ENCODE results near the gene CD99. TPM values are rescaled to one million over a fixed set of nuclear protein-coding genes. Genes with fewer than 3 reads are reported as not detected.
A peak's percentile ranks its signal among the peaks of the same experiment; 100 is the strongest.

The CD99 gene
- total RNA-seq, 1 experiment from 2014 or later: 463 TPM

DNA sequence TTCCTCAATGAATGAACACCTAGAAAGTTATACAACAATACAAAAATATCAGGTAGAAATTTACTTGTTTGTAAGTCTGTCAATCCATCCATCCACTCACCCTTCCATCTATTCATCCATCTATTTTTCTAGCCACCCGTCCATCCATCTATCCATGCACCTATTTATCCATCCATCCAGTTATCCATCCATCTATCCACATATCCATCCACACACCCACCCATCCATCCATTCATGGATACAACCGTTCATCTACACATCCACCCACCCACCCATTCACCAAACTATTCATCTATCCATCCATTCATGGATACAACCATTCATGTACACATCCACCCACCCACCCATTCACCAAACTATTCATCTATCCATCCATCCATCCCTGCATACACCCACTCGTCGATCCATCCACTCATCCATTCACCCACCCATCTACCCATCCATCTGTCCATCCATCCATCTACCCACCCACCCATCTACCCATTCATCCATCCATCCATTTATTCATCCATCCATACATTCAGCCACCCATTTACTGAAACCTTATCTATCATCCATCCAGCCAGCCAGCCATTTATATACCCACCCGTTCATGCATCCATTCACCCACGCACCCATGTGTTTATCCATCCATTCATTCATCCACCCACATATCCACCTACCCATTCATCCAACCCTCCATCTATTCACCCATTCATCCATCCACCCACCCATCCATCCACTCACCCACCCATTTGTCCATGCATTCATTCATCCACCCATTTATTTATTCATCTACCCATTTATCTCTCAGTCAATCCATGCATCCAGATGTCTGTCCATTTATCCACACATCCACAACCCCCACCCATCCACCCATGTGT is 10.4 kb upstream of the CD99 start:
- DNase-seq (ENCODE audit: low read depth in 1 of 2, low spot score in 2 of 2): no peak
- H3K36me3 ChIP-seq: no peaks in the 10 kb centered on the region
- H3K4me1 ChIP-seq (replicated peaks): peaks cover 38% of the 10 kb centered on the region
- H3K4me3 ChIP-seq: no peak overlapping the region
- no peaks in the 10 kb centered on the region for H3K27me3 ChIP-seq (replicated peaks)
- no peak overlapping the region for H3K27ac ChIP-seq
- no peaks in the 10 kb centered on the region for H3K9me3 ChIP-seq (replicated peaks)

DNA sequence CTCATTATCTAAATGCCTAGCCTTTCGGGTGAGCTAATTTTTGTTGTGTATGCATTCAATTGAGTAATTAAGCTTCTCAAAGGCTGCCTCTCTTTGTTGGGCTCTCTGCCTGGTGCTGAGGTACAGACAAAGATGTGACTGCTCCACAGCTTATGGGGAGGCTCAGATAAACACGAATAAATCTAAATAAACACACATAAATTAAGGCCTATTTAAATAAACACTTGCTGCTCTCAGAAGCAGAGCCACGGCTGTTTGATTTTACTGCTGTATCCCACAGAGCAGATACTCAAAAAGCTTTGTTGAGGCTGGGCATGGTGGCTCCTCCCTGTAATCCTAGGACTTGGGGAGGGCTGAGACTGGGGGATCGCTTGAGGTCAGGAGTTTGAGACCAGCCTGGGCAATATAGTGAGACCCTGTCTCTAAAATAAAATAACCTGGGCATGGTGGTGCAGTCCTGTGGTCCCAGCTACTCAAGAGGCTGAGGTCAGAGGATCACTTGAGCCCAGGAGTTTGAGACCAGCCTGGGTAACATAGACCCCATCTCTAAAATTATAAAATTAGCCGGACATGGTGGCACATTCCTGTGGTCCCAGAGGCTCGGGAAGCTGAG is 8.4 kb upstream of the CD99 start:
- peak in 1 of 2 experiments; percentile 46 for DNase-seq (ENCODE audit: low read depth in 1 of 2, low spot score in 2 of 2)
- H3K4me1 ChIP-seq (replicated peaks): peaks cover 32% of the 10 kb centered on the region
- no peaks in the 10 kb centered on the region for H3K27me3 ChIP-seq (replicated peaks)
- H3K27ac ChIP-seq: no peak overlapping the region
- no peak overlapping the region for H3K4me3 ChIP-seq
- no peaks in the 10 kb centered on the region for H3K9me3 ChIP-seq (replicated peaks)
- no peaks in the 10 kb centered on the region for H3K36me3 ChIP-seq

DNA sequence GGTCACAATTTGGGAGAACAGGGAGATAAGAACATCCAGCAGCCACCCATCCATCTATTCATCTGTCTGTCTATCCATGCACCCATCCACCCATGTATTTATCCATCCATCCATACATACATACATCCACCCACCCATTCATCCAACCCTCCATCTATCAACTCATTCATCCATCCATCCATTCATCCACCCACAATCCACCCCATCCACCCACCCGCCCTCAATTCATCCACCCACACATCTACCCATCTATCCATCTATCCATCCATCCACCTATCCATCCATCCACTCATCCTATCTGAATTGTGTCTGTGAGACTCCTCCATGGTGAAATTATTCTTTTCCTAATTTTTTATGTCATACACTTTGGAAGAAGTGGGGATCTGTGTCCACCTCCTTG is 6.8 kb upstream of the CD99 start:
- DNase-seq (ENCODE audit: low read depth in 1 of 2, low spot score in 2 of 2): no peak
- Histone ChIP-seq H3K27me3 (replicated peaks) (no peaks in the 10 kb centered on the region), H3K4me3 (no peak overlapping the region), H3K36me3 (no peaks in the 10 kb centered on the region), H3K27ac (no peak overlapping the region), H3K9me3 (replicated peaks) (no peaks in the 10 kb centered on the region), H3K4me1 (replicated peaks) (peaks cover 21% of the 10 kb centered on the region)

DNA sequence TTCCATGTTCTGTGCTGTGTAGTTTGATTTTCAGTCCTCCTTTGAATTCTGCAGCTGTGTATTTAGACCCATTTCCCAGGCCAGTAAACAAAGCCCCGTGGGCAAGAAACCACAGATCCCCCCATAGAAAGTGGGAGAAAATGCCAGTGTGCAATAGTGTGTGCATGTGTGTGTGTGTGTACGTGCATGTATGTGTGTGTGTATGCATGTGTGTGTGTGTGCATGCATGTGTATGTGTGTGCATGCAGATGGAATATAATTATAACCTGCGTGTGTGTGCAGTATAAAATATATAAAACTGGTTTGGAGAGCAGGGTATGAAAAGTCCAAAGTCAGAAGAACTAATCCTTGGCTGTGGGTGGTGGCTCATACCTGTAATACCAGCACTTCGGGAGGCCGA is 5.2 kb upstream of the CD99 start:
- Histone ChIP-seq H3K4me3 (no peak overlapping the region), H3K4me1 (replicated peaks) (peaks cover 18% of the 10 kb centered on the region), H3K36me3 (no peaks in the 10 kb centered on the region), H3K27ac (no peak overlapping the region), H3K27me3 (replicated peaks) (no peaks in the 10 kb centered on the region), H3K9me3 (replicated peaks) (no peaks in the 10 kb centered on the region)
- no peak for DNase-seq (ENCODE audit: low read depth in 1 of 2, low spot score in 2 of 2)

DNA sequence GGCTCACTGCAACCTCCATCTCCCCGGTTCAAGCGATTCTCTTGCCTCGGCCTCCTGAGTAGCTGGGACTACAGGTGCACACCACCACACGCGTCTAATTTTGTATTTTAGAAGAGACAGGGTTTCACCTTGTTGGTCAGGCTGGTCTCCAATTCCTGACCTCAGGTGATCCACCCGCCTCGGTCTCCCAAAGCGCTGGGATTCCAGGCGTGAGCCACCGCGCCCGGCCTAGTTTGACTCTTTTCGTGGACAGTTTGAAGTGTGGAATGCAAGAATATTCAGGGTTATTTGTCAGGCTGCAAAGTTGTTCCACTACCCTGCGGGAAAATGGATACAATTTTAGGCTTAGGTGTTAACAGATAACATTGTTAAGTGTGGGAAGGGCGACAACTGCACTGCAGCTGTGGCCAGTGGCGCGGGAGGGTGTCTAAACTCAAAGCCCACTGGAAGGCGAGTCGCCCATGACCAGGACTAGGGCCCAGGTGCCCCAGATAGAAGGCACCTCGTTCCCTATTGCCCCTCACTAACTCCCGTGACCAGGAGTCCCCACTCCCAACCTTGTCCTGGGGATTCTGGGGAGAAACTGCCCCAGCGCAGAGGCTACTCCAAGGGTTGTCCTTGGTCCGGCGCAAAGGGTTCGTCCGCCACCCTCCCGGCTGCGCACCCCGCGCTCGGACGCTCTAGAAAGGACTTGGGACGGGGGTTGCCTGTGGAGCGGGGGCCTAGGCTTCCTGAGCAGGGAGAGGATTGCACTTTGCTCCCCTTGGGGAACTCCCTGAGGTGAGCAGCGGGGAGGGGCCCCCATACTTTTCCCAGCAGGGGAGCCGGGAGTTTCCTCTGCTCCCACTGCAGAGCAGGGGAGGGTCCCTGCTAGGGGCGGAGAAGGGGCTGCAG is 1.1 kb upstream of the CD99 start:
- Histone ChIP-seq H3K36me3 (peaks cover 24% of the 10 kb centered on the region), H3K4me3 (no peak overlapping the region), H3K27ac (no peak overlapping the region), H3K9me3 (replicated peaks) (no peaks in the 10 kb centered on the region), H3K4me1 (replicated peaks) (peaks cover 26% of the 10 kb centered on the region), H3K27me3 (replicated peaks) (no peaks in the 10 kb centered on the region)
- no peak for DNase-seq (ENCODE audit: low read depth in 1 of 2, low spot score in 2 of 2)

DNA sequence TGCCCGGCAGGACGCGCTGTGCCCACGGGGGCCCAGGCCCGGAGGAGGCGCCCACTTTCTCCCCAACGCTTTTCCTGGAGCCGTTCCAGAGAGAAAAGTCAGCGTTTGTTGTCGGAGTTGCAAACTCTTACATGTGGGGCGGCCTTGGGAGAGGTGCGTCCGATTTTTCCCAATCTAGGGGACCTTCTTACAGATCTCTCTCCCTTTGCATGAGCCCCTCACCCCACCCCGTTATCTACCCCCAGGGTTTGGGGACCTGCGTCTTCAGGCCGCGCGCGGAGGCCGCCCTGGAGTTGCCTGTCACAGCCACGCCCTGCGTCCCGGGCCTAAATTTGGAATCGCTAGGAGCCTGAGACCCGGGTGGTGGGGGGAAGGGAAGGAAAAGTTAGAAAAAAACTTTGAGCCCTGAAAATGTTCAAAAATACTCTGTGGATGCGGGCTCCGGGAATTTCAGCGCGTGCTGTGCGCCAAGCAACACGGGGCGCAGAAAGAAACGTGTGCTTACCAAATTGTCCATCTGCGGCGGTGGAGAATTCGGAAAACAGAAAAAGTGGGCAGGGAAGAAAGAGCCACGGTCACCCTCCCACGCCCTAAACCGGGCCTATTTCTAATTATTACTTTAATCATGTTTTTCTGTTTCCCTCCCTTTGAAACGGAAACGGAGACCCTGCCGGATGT is 587 bp downstream of the CD99 start:
- H3K27ac ChIP-seq: peak overlapping the region; percentile 73
- H3K27me3 ChIP-seq (replicated peaks): no peaks in the 10 kb centered on the region

DNA sequence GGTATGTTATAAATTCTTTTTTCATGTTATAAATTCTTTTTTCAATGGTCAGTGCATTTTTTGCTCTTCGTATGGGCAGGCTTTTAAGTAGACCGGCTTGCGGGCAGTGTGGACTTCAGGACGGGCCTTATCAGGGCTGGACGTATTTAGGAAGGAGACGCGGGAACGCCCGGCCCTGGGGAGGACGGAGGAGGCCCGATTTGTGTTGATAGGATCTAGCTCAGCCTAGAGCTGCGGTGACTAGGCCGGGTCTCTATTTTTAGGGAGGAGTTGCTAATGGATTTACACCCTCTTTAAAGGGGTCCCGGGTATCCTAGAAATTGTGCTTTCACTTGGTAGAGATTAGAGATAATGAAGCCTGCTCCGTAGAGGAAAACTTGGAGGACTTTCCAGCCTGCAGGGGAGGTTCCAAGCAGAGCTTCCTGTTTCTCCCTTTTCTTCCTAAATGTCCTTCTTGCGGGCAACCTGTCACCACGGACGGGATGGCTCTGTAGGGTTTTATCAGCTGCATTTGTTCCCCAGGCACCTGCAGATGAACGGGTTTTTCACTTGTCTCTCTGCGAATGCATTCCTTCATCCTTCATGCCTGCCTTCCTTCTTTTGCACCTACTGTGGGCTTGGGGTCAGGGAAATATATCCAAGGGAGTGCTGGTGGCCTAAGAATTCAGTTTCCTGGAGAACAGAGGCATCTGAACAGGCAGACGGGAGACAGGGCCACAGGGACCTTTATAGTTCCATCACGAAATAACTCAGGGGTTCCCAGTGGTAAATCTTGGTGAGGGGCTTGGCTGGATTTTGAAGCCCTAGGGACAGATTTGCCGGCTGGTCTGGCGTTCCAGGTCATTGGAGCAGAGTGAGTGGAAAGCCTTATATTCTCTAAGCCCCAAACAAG is 1.4 kb downstream of the CD99 start:
- H3K4me1 ChIP-seq (replicated peaks): peaks cover 48% of the 10 kb centered on the region
- peak overlapping the region; percentile 94 for H3K4me3 ChIP-seq
- H3K36me3 ChIP-seq: peaks cover 36% of the 10 kb centered on the region
- H3K27me3 ChIP-seq (replicated peaks): no peaks in the 10 kb centered on the region
- H3K9me3 ChIP-seq (replicated peaks): no peaks in the 10 kb centered on the region
- DNase-seq (ENCODE audit: low read depth in 1 of 2, low spot score in 2 of 2): no peak
- peak overlapping the region; percentile 73 for H3K27ac ChIP-seq

More for the DNA sequence above, 587 bp downstream of the CD99 start:
- H3K36me3 ChIP-seq: peaks cover 32% of the 10 kb centered on the region
- H3K9me3 ChIP-seq (replicated peaks): no peaks in the 10 kb centered on the region
- H3K4me3 ChIP-seq: peak overlapping the region; percentile 94
- peak; percentile 58 to 65 for DNase-seq (ENCODE audit: low read depth in 1 of 2, low spot score in 2 of 2)
- H3K4me1 ChIP-seq (replicated peaks): peaks cover 43% of the 10 kb centered on the region

DNA sequence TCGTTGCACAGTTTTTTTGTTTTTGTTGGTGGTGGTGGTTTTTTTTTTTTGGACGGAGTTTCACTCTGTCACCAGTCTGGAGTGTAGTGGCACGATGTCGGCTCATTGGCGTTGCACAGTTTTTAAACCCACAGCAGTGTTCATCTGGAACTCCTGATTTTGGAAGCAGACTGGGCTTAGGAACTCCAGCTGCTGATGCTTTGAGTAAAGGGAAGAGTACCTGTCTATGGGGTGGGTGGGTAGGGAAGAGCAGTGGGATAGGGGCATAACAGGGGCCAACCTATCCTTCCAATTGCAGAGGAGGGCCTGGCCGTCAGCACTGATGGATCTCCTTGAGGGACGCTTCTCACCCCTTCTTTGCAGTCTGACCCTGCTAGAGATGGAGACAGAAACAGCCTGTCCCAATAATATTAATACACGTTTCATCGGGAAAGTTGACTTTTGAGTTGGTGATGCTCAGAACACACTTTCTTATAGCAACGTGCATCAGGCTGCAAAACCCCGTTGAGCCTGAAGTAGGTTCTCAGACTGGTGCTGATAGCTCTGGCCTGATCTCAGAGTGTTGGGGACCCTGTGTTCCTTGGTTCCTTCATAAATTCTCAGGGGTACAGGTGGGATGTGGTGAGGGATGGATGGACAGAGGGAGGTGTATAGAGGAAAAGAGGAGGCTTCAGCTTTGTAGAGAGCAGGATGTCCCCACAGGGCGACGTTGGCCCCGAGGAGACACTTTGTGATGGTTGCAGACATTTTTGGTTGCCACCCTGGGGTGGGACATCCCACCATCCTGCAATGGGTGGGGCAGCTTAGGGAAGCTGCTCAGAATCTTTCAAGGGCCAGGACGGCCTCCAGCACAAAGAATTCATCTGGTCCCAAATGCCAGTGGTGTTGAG is 2.3 kb downstream of the CD99 start:
- no peak for DNase-seq (ENCODE audit: low read depth in 1 of 2, low spot score in 2 of 2)
- H3K4me1 ChIP-seq (replicated peaks): peaks cover 57% of the 10 kb centered on the region
- H3K9me3 ChIP-seq (replicated peaks): no peaks in the 10 kb centered on the region
- no peak overlapping the region for H3K27ac ChIP-seq
- H3K27me3 ChIP-seq (replicated peaks): no peaks in the 10 kb centered on the region
- no peak overlapping the region for H3K4me3 ChIP-seq
- peaks cover 42% of the 10 kb centered on the region for H3K36me3 ChIP-seq

DNA sequence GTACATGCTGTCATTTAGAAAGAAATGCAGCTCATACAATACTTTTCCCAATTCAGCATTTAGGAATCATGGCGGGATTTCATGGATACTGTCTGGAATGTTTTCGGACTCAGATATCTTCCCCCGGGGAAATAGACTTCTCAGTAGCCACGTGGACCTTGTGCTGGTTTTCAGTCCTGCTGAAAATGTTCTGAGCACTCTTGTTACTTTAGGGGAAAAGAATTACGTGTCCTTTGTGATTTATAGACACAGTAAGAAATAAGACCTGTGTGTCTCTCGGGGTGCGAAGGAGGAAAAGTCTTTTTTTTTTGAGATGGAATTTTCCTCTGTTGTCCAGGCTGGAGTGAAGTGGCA is 3.8 kb downstream of the CD99 start:
- H3K27me3 ChIP-seq (replicated peaks): no peaks in the 10 kb centered on the region
- H3K36me3 ChIP-seq: peaks cover 54% of the 10 kb centered on the region
- H3K27ac ChIP-seq: no peak overlapping the region
- H3K9me3 ChIP-seq (replicated peaks): no peaks in the 10 kb centered on the region
- peaks cover 62% of the 10 kb centered on the region for H3K4me1 ChIP-seq (replicated peaks)
- H3K4me3 ChIP-seq: no peak overlapping the region
- DNase-seq (ENCODE audit: low read depth in 1 of 2, low spot score in 2 of 2): no peak

DNA sequence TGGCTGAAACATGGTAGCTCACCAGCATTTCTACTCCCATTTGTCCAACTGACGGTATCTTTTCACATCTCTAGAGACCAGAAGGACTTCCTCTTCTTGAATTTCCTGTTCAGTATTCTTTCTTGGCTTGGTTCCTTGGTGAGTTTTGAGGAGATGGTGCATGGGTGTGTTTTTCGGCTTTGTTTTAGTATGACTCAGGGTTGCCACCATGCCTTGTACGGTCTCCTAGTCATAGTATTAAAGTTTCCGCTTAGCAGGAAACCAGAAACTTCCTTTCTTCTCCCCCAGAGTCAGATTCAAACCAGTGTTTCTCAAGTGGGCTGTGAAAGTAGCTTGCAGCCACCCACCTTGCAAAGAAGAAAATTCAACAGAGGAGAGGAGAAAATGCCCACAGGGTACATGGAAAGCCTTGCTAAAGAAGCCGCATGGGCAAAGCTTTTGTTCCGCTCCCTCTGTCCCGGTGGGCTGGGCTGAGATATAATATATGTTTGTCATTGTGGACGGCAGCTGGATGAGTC is 5.7 kb downstream of the CD99 start:
- Histone ChIP-seq H3K4me1 (replicated peaks) (peaks cover 59% of the 10 kb centered on the region), H3K27ac (peak overlapping the region; percentile 49), H3K4me3 (no peak overlapping the region), H3K27me3 (replicated peaks) (no peaks in the 10 kb centered on the region), H3K9me3 (replicated peaks) (no peaks in the 10 kb centered on the region), H3K36me3 (peaks cover 62% of the 10 kb centered on the region)
- peak; percentile 81 to 92 for DNase-seq (ENCODE audit: low read depth in 1 of 2, low spot score in 2 of 2)

DNA sequence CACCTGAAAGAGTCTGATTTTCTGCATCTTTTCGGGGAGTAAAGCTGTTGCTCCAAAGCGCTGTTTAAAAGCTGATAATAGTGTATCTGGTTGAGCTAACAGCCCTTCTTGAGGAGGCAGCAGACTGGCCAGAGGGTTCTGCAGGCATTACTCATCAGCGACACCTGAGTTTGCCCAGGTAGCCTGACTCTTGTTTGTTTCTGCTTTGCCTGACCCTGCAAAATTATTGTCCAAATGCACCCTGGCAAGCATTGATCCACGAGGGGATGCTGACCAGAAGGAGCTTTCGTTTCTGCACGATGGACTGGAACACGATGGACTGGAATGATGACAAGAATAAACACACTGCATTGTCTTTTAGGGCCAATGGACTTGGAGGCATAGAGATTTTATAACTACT is 6.2 kb downstream of the CD99 start:
- DNase-seq (ENCODE audit: low read depth in 1 of 2, low spot score in 2 of 2): peak in 1 of 2 experiments; percentile 18
- Histone ChIP-seq H3K9me3 (replicated peaks) (no peaks in the 10 kb centered on the region), H3K4me1 (replicated peaks) (peaks cover 59% of the 10 kb centered on the region), H3K36me3 (peaks cover 61% of the 10 kb centered on the region), H3K27me3 (replicated peaks) (no peaks in the 10 kb centered on the region), H3K4me3 (0 out of 2 replicates have a peak overlapping the region, but pooled peaks have one; percentile 7), H3K27ac (peak overlapping the region; percentile 49)

All from SJSA1 (cell line).